Heart left ventricle (tissue), 16 donors: ENCODE data around the gene HMGCR. TPM values are rescaled to one million over a fixed set of nuclear protein-coding genes. Genes with fewer than 3 reads are reported as not detected.
"Not testable (repeated sequence)": the region's sequence is repeated elsewhere in the genome, so short reads cannot be mapped to it uniquely, and the experiment has no call there.

Experiments
- ATAC-seq, 4 donors: fragments of 200-7000 bp; cut with Tn5 transposase; one replicate each; pipeline ENCODE4 v1.9.1; 2020 to 2022; ENCODE audit warnings: moderate library complexity in 4 of 4, mild to moderate bottlenecking in 3 of 4, moderate number of reproducible peaks in 1 of 4
- DNase-seq, 5 donors: peaks; one replicate each; pipeline ENCODE4 v3.0.0-alpha.2; 2020
- H3K27ac ChIP-seq, 12 donors: fragments of 200-600 bp; sonication (generic) in 4 of 12; one replicate each; pipeline versions ENCODE4 v1.5.0 to v1.8.0; 2016 to 2022; ENCODE audit warnings: mild to moderate bottlenecking in 2 of 12
- H3K27me3 ChIP-seq, 9 donors: fragments of 200-600 bp; sonication (generic) in 2 of 9; one replicate each; pipeline versions ENCODE4 v1.5.1 to v1.8.0; 2016 to 2022; ENCODE audit warnings: mild to moderate bottlenecking in 3 of 9
- H3K36me3 ChIP-seq, 9 donors: fragments of 200-600 bp; sonication (generic) in 2 of 9; one replicate each; pipeline versions ENCODE4 v1.5.0 to v1.8.0; 2018 to 2022; ENCODE audit warnings: mild to moderate bottlenecking in 2 of 9
- H3K4me1 ChIP-seq, 12 donors: fragments of 200-600 bp; sonication (generic) in 4 of 12; one replicate each; pipeline versions ENCODE4 v1.5.0 to v1.8.0; 2016 to 2022; ENCODE audit warnings: mild to moderate bottlenecking in 3 of 12
- H3K4me3 ChIP-seq, 12 donors: fragments of 200-600 bp; sonication (generic) in 4 of 12; one replicate each; pipeline versions ENCODE4 v1.5.0 to v1.8.0; 2017 to 2022; ENCODE audit warnings: mild to moderate bottlenecking in 9 of 12, moderate library complexity in 4 of 12
- H3K9me3 ChIP-seq, 12 donors: fragments of 200-600 bp; sonication (generic) in 4 of 12; one replicate each; pipeline versions ENCODE4 v1.5.0 to v1.8.0; 2016 to 2022; ENCODE audit warnings: mild to moderate bottlenecking in 1 of 12
- POLR2A ChIP-seq, 2 donors: fragments of 450-650 bp; IDR thresholded peaks; one replicate each; pipeline ENCODE4 v1.6.1; 2017; ENCODE audit warnings: antibody characterized with exemption in 2 of 2, mild to moderate bottlenecking in 2 of 2, moderate library complexity in 2 of 2
- WGBS, 4 donors: extraction: QIAGEN DNeasy Blood & Tissue Kit in 2 of 4; methylation state at CpG; one replicate each; pipeline versions ENCODE4 v1.1.5 to v1.1.7; 2013 to 2018; 5-methylcytosine and 5-hydroxymethylcytosine counted together
- intact Hi-C, 10 donors: fragments of 100-400 bp; cut with DNase I; formaldehyde crosslinking; loops; one replicate each; pipeline versions ENCODE4 v1.11.1 to v1.14.2; 2022
- polyA plus RNA-seq, 2 donors: library from polyadenylated mRNA; stranded (reverse); fragments of 200-250 nt; gene quantifications; one replicate each; pipeline ENCODE4 v1.2.3, GENCODE V29; 2013
- total RNA-seq, 9 donors: library from RNA; depleted of rRNA in 2 of 9; stranded (reverse); fragments of >200 nt in 2 of 9; fragmentation: NEBNext Ultra II Directional in 3 of 9; extraction: Animal tissue kit (Norgen Biotek cat#: 25700) in 3 of 9; gene quantifications; one replicate each; pipeline versions ENCODE4 v1.1.0 to v1.2.4, GENCODE V29; 2016 to 2023
- TF ChIP-seq, protein P1 (sequence below), 12 donors: fragments of 200-600 bp; sonication (generic) in 4 of 12; IDR thresholded peaks; one replicate each; pipeline versions ENCODE4 v1.5.0 to v1.8.0; 2018 to 2022; ENCODE audit warnings: antibody characterized with exemption in 12 of 12, mild to moderate bottlenecking in 5 of 12
- donor health status: ischemic (EF 13 %, LVEDD 7.1; RV severe dilation, severe dysfunction).
- donor health status: healthy with polysubstance abuse.
- donor health status: DM: no; HTN: yes; CAD: no.
- donor health status: DM: no; HTN: no; CAD: no.
- donor health status: ischemic (EF 25% LVEDD 6.9; RV normal size, moderate dysfunction).
- donor health status: ischemic (EF 25% LVEDD 5.7; RV mildly dilated, moderate dysfunction).
- donor health status: healthy.
- donor health status: DM: yes; HTN: yes; CAD: no.
- donor health status: ischemic (EF 35%, LVEDD 5.7; RV mildly dilated, moderate dysfunction).
- donor health status: nonischemic (EF 11% LVEDD 7.7; RV severe dilation, severe dysfunction).
- donor health status: DM: yes; HTN: yes; CAD: no.
- donor health status: PGD.
- donor health status: ischemic (EF 29% LVEDD 5.4; RV normal size, mild dysfunction).
- donor health status: nonischemic (EF 23%, LVEDD 6.1; RV moderate dilation, normal function).

Gene HMGCR
- total and polyA plus RNA-seq, 11 donors, result 2.0 to 15.2 (median 11.4) TPM

DNA sequence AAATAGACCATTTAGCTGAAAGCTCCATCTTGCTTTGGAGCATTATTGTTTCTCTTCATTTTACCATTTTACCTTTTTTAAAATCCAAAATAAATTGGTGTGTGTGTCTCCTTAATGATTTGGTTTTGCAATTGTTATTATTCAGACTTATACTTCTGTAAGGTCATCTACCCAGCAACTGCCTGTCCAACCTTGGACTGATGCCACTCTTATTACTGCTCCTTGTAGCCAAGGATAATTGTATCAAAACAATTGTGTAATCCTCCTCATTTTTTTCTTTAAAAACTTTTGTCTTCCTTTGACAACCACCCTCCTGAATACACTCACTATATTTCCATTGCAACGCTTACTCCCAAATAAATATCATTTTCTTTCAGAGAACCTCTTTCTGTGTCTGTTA lies 30.3 kb upstream of the HMGCR start:
- no peak for ATAC-seq
- 93 to 99% (median 95%) methylated on average over 1 of the region's 1 CpG for WGBS, 4 donors
- Histone ChIP-seq H3K4me3 (no peak overlapping the region), H3K4me1 (no peaks in the 10 kb centered on the region), H3K36me3 (no peaks in the 10 kb centered on the region), H3K9me3 (no peaks in the 10 kb centered on the region), H3K27ac (no peak overlapping the region), H3K27me3 (peaks cover 0 to 2% (median 0%) of the 10 kb centered on the region in 9 donors)
- DNase-seq, result no peak
- TF ChIP-seq, protein P1, sequence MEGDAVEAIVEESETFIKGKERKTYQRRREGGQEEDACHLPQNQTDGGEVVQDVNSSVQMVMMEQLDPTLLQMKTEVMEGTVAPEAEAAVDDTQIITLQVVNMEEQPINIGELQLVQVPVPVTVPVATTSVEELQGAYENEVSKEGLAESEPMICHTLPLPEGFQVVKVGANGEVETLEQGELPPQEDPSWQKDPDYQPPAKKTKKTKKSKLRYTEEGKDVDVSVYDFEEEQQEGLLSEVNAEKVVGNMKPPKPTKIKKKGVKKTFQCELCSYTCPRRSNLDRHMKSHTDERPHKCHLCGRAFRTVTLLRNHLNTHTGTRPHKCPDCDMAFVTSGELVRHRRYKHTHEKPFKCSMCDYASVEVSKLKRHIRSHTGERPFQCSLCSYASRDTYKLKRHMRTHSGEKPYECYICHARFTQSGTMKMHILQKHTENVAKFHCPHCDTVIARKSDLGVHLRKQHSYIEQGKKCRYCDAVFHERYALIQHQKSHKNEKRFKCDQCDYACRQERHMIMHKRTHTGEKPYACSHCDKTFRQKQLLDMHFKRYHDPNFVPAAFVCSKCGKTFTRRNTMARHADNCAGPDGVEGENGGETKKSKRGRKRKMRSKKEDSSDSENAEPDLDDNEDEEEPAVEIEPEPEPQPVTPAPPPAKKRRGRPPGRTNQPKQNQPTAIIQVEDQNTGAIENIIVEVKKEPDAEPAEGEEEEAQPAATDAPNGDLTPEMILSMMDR (IDR thresholded peaks at IDR 0.05), result no peak
- no peak for TF ChIP-seq POLR2A (IDR thresholded peaks at IDR 0.05)
- intact Hi-C loops, result no loop called here

DNA sequence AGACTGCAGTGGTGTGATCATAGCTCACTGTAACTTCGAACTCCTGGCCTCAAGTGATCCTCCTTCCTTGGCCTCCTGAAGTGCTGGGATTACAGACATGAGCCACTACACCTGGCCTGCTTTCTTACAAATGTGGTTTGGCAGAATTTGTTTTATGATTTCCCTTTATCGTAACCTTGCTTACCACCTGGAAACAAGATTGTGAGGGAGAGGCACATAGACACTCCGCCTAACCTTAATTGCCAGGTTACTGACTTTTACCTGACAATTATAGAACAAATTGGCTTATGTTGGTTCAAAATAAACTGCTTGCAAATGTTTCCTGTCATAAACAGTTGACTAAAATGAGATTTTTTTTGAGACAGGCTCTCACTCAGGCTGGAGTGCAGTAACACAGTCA lies 26.8 kb upstream of the HMGCR start:
- Histone ChIP-seq H3K27me3 (peaks cover 0 to 2% (median 0%) of the 10 kb centered on the region in 9 donors), H3K36me3 (no peaks in the 10 kb centered on the region), H3K9me3 (no peaks in the 10 kb centered on the region), H3K4me1 (no peaks in the 10 kb centered on the region), H3K4me3 (no peak overlapping the region), H3K27ac (no peak overlapping the region)
- ATAC-seq (no peak), DNase-seq (no peak)
- intact Hi-C loops, result no loop called here
- 90 to 99% (median 93%) methylated on average over 3 of the region's 3 CpGs for whole genome bisulfite sequencing, 4 donors
- TF ChIP-seq, protein P1 (IDR thresholded peaks at IDR 0.05), result no peak
- no peak for TF ChIP-seq POLR2A (IDR thresholded peaks at IDR 0.05)

DNA sequence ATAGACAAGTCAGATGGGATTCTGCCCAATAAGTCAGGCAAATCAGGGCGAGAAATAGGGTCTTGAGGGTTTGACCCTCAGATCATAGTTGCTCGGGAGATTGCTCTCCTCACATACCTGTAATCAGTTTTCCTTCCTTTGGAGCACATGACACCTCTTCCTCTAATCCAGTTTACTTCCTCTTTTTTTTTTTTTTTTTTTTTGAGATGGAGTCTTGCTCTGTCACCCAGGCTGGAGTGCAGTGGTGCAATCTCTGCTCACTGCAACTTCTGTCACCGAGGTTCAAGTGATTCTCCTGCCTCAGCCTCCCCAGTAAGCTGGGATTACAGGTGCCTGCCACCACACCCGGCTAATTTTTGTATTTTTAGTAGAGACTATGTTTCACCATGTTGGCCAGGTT lies 17.9 kb upstream of the HMGCR start:
- H3K4me3 ChIP-seq, ATAC-seq, DNase-seq, H3K9me3 ChIP-seq, intact Hi-C loops, H3K36me3 ChIP-seq, H3K27me3 ChIP-seq: not testable (repeated sequence)
- WGBS, 4 donors, result 67 to 85% (median 82%) methylated on average over 4 of the region's 4 CpGs
- H3K4me1 ChIP-seq, result peaks cover 0 to 19% (median 0%) of the 10 kb centered on the region in 12 donors
- peak overlapping the region in 1 of 12 donors; percentile 68 for H3K27ac ChIP-seq

DNA sequence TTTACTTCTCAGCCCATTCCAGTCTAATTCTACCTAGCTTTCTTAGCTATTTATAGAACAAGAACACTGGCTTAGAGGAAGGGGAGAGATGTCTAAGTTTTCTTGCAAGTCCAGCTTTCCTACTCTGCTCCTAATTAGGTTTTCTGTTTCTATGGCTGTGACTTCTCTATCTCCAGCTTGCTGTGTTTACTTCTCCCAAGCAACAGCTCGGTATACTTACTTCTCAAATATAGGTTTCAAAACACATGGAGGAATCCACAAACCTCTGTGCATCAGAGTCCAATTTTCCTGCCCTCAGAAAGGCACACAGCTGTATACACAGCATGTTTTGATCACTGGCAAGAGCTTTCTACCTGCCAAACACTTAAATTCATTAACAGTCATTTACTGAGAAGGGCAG lies 17.4 kb upstream of the HMGCR start:
- Histone ChIP-seq H3K27ac (peak overlapping the region in 1 of 12 donors; percentile 68), H3K27me3 (no peaks in the 10 kb centered on the region), H3K36me3 (no peaks in the 10 kb centered on the region), H3K4me3 (no peak overlapping the region), H3K9me3 (no peaks in the 10 kb centered on the region), H3K4me1 (peaks cover 0 to 24% (median 0%) of the 10 kb centered on the region in 12 donors)
- ATAC-seq (no peak), DNase-seq (no peak)
- intact Hi-C loops, result no loop called here
- WGBS, 4 donors, result 61 to 82% (median 67%) methylated on average over 1 of the region's 1 CpG
- no peak for TF ChIP-seq POLR2A (IDR thresholded peaks at IDR 0.05)
- TF ChIP-seq, protein P1 (IDR thresholded peaks at IDR 0.05), result no peak

DNA sequence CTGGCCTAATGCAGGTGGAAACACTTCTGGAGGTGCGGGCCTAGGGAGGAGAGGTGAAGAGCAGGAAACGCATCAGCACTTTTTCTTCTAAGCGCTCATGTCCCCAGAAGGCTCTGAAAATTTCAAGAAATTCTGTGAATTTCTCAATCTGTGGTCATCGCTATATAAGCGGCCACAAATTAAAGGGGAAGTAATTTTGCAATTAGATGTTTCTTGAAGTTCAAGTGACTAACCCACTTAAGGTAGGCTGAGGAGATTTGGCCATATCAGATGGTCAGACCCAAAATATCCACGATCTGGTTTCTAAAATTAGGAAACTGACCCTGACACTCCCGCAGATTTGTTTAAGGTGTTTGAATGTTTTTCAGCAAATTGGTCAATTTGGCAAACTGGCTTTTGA lies 16.6 kb upstream of the HMGCR start:
- Histone ChIP-seq H3K9me3 (no peaks in the 10 kb centered on the region), H3K27ac (peak overlapping the region in 1 of 12 donors; percentile 68), H3K4me3 (no peak overlapping the region), H3K4me1 (peaks cover 0 to 29% (median 0%) of the 10 kb centered on the region in 12 donors), H3K36me3 (no peaks in the 10 kb centered on the region), H3K27me3 (no peaks in the 10 kb centered on the region)
- intact Hi-C loops, result no loop called here
- 75 to 84% (median 84%) methylated on average over 7 of the region's 7 CpGs for WGBS, 4 donors
- peak in 3 of 4 donors; percentile 28 to 52 (median 38) for ATAC-seq
- no peak for TF ChIP-seq POLR2A (IDR thresholded peaks at IDR 0.05)
- TF ChIP-seq, protein P1 (IDR thresholded peaks at IDR 0.05), result no peak
- DNase-seq, result no peak
